ENCODE data around the gene GPS2. TPM values are rescaled to one million over a fixed set of nuclear protein-coding genes. Genes with fewer than 3 reads are reported as not detected.

Gene GPS2
- total and polyA plus RNA-seq, 10 of the 15 experiments (the other 5 are each of a cell fraction or from before 2014, with no cell fraction given): 10.2 to 96.4 (median 42.5) TPM

GRCh38 chr17:7348478-7349242 lies 33.5 kb upstream of the GPS2 start:
- H3K4me2 ChIP-seq (ENCODE audit: control insufficient read depth, insufficient read depth): no peak overlapping the region
- 80% methylated on average over 16 of the region's 19 CpGs for WGBS (ENCODE audit: insufficient coverage, insufficient replicate concordance, low lambda C conversion rate, missing lambda C conversion rate)
- no peaks in the 10 kb centered on the region for H3K27me3 ChIP-seq (replicated peaks in 1 of 2; ENCODE audit: control insufficient read depth in 2 of 2, insufficient read depth in 2 of 2, low read length in 1 of 2)
- ChIA-PET POLR2A (interaction anchor here (0.8 to 5.2 kb wide), 3 partner anchors 9 to 19 kb away, joined by 3 to 52 read pairs (median 31); partner anchors contain the start of genes ACAP1 and NEURL4), CTCF (interaction anchor here (0.6 to 4.4 kb wide), 7 partner anchors 10 to 1028 kb away, joined by 3 to 34 read pairs (median 4); partner anchors contain the start of genes ACAP1 and KRABD2), RAD21 (ENCODE audit: unreplicated experiment) (interaction anchor here (1.6 to 5.0 kb wide), 2 partner anchors 12 to 19 kb away, joined by 4 to 45 read pairs; partner anchors contain the start of gene ACAP1), SMC1A (ENCODE audit: uncharacterized antibody, unreplicated experiment) (interaction anchor here (2.6 to 4.8 kb wide), 2 partner anchors 12 to 19 kb away, joined by 10 to 33 read pairs; partner anchors contain the start of gene ACAP1)
- H3K4me1 ChIP-seq (ENCODE audit: control insufficient read depth, insufficient read depth, low read length): peaks cover 9% of the 10 kb centered on the region
- H3K9me3 ChIP-seq (replicated peaks; ENCODE audit: control insufficient read depth, insufficient read depth, low read length): no peaks in the 10 kb centered on the region
- peaks cover 7% of the 10 kb centered on the region for H3K79me2 ChIP-seq (ENCODE audit: control insufficient read depth, insufficient read depth, low read length)
- intact Hi-C loops (cut with micrococcal nuclease; ENCODE audit: unreplicated experiment): no loop called here
- peak; percentile 67 for TF ChIP-seq BCL3 (IDR thresholded peaks at IDR 0.05; ENCODE audit: borderline replicate concordance, insufficient read depth, low read depth, low read length, poor library complexity, severe bottlenecking)
- no peak for TF ChIP-seq KLF5 (IDR thresholded peaks at IDR 0.05; ENCODE audit: partially characterized antibody)
- TSS peak; percentile 52 for BruUV-seq (replicated peaks)
- H3K27ac ChIP-seq (ENCODE audit: control insufficient read depth, insufficient read depth): no peak overlapping the region
- FAIRE-seq: no peak
- DNase-seq (ENCODE audit: low read depth, low spot score): no peak
- H3K4me3 ChIP-seq: no peak overlapping the region
- no peak for ATAC-seq
- no peaks in the 10 kb centered on the region for H4K20me1 ChIP-seq (ENCODE audit: control insufficient read depth, insufficient read depth)
- H3K36me3 ChIP-seq (ENCODE audit: control insufficient read depth in 2 of 2, insufficient read depth in 2 of 2, low read length in 1 of 2): peaks cover 10 to 22% of the 10 kb centered on the region in 2 experiments
- H3K9ac ChIP-seq (ENCODE audit: control insufficient read depth, insufficient read depth, low read length): no peak overlapping the region
- H2AFZ ChIP-seq (ENCODE audit: control insufficient read depth, low read depth, low read length): no peak overlapping the region
- in situ Hi-C loops (cut with MboI): no loop called here

Data from GM12878 (cell line).